Fibroblast of the conjunctiva (primary cell): ENCODE results near the gene ZNF850.

ENCODE experiments used
- DNase-seq: peaks from one replicate; pipeline ENCODE4 v3.0.0-alpha.2; 2010; ENCODE audit warnings: low read depth

ZNF850 gene

DNA sequence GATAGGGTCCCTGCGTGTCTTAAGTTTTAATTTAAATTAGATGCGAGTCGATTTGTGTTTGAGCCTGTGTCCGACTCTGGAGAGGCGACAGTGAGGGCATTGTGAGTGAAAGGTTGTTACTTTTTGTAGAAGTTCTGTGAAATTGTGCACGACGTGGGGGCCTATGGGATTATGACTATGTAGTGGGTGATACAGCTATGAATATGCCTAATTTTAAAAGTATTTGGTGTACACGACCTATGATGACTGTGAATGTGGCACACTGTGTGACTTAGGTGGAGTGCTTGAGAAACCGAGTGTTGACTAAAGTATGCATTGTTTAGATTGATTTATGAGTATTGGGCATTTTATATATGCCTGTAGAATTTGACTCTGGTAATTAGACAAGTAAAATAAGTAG, 84.5 kb downstream of the ZNF850 start:
- no peak for DNase-seq

DNA sequence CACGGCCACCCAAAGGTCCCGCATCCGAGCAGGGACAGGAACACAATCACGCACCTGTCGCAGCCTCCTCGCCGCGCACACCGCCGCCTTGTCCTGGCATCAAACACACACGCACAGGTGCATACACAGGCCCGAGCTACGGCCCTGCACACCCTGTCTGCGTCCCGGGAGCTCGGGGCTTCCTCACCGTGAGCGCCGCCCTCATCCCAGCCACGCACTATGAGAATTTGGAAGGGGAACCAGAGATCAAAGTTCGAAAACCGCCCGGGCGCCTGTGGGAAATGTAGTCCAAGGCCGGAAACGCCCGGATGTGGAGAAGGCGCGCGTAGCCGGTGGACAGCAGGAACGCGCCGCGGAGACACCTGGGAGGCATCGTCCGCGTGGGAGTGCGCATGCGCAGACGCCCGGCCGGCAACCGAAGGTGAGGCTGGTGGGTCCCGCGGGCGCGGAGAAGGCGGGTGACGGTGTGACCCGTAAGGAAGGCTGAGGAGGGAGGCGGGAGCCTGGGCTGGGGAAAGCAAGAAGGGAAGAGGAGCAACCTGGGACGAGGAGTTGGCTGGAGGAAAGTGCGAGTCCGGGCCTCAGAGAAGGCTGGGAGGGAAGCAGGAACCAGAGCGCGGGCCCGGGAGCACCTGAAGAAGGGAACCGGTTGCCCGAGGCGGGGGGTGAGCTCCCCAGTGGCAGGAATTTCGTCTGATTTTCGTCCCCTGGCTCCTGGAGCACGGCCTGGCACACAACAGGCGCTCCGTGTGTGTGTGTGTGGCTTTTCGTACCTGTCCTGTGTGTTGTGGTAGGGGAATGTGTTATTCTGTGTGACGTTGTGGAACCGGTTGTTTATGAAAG, 85.2 kb downstream of the ZNF850 start, which contains the start of gene ZNF567:
Gene ZNF567 (plus strand): TSS at position 399 of the 843 bp plus-strand sequence. CDS start 7,256 bp downstream, outside the sequence.
- peak; percentile 89 for DNase-seq

DNA sequence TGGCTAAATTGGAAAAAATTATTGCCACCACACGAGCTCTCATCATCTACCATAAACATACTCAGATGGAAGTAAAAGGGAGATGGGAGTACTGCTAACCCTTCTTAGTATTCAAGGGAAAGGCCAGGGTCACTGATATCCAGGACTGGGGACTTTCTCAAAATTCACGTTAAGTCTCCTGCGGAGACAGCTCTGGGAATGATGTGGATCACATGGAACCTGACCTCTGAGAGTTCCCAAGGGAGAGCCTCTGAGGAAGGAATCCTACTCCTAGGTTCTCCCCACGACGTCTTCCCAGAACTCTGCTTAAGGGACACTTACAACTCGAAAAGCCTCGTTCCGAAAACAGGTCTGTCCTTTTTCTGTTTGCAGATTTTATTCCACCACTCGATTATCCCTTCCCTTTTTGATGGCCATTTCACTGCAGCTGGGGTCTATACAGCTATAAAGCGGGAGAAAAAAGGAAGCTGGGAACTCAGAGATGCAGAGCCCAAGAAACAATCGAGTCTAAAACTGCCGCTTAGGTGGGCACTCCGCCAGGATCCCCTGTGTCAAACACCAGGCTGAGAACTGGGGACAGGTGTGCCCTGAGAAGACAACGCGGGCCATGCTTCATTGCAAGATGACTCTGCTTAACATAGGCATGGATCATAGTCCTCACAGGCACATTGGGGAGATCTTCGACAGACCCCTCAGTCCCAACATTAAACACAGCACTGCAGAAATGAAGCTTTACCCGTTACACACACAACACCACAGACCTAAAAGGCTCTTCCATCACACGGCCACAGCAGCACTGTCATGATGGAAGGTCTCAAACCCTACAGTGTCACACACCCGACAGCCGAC, 86.0 kb downstream of the ZNF850 start:
- no peak for DNase-seq

DNA sequence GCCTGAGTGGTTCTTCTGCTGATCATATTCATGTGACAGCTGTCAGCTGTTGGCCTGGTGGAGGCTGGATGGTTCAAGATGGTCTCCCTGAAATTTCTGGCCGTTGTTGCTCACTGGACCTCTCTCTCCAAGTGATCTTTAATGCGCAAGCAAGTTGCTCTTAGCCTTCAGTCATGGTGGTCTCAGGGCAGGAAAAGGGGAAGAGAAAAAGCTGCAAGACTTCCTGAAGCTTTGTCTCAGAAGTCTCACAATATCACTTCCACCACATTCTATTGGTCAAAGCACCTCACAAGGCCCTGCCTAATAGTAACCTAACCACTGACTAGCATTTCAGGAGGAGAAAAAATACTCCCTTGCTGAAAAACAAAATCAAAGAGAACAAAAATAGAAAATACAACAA, 86.8 kb downstream of the ZNF850 start:
- DNase-seq, result no peak

DNA sequence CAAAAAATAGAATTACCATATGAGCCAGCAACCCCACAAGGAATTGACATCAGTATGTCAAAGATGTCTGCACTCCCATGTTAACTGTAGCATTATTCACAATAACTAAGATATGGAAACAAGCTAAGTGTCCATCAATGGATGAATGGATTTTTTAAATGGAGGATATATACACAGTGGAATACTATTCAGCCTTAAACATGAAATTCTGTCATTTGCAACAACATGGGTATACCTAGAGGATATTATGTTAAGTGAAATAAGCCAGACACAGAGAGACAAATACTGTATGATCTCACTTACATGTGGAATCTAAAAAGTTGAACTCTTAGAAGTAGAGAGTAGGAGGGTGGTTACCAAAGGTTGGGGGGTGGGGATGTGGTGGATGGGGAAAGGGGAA, 93.2 kb downstream of the ZNF850 start:
- DNase-seq, result no peak

DNA sequence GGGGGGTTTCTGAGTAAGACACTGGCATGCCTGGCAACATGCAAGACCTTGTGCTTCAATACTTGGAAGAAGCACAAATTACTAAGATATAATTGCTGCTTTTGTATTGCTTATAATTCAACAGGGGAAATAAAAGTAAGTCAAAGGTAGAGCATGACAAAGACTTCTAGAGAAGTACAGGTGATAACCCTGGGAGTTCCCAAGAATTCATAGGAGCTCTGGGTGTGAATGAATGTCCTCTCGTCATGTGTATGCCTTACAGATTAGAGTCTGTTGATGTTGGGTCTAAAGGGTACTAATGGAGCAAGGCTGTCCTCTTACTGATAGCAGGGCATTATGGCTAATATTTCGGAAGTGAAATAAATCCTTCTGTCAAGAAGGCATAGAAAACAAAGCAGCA, 98.4 kb downstream of the ZNF850 start:
- DNase-seq, result no peak

DNA sequence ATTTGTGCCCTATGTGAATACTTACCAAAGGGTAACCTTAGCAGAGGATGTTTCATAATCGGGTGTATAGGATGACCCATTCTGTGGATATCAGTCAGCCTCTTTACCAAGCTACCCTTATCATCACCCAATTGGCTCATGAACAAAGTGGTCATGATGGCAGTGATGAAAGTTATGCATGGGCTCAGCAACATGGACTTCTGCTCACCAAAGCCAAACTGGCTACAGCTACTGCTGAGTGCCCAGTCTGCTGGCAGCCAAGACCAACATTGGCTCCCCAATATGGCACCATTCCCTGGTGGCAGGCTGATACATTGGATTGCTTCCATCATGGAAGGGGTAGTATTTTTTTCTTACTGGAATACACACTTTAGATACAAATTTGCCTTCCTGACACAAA, 100.2 kb downstream of the ZNF850 start:
- DNase-seq, result no peak

DNA sequence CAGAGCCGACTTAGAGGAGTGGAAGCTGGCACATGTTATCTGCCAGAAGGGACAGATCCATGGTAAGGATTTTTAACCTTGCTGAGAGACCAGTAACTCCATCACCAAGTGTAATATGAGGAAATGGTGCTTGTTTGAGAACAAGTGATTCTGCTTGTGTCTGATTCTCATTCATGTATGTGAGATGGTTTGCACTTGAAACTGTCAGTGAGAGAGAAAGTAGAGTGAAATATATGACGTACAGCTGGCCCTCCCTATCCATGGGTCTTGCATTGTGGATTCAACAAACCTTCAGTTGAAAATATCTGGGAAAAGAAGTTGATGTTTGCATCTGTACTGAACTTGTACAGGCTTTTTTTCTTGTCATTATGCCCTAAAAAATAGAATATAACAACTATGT, 104.0 kb downstream of the ZNF850 start:
- DNase-seq, result no peak

DNA sequence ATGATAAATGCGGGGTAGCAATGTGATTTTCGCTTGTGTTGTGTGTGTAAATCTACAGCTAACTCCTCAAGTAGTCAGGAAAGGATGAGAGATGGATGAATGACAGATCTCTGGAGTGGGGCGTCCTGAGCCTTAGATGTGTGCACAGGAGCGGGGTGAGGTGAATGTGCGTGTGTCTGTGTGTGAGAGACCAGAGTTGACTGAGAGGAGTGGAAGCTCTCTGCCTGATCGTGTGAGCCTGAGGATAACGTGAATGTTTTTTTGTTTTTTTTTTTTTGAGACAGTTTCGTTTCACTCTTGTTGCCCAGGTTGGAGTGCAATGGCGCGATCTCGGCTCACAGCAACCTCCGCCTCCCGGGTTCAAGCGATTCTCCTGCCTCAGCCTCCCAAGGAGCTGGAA, 106.8 kb downstream of the ZNF850 start:
- no peak for DNase-seq
